Sciatic nerve (tissue), 2 donors: ENCODE measurements around the gene OPTC. TPM values are rescaled to one million over a fixed set of nuclear protein-coding genes. Genes with fewer than 3 reads are reported as not detected.

Source experiments
- ATAC-seq: fragments of 200-7000 bp; cut with Tn5 transposase; one replicate; pipeline ENCODE4 v1.9.1; 2020; ENCODE audit warnings: mild to moderate bottlenecking, moderate library complexity
- DNase-seq: peaks from one replicate; pipeline ENCODE4 v3.0.0-alpha.2; 2020; ENCODE audit warnings: low spot score
- intact Hi-C: fragments of 100-400 bp; cut with DNase I; formaldehyde crosslinking; loops from one replicate; pipeline ENCODE4 v1.14.2; 2022
- total RNA-seq: library from RNA; stranded (reverse); fragmentation: NEBNext Ultra II Directional; extraction: Animal tissue kit (Norgen Biotek cat#: 25700); gene quantifications from one replicate; pipeline ENCODE4 v1.2.1, GENCODE V29; 2021
- donor health status: DM: no; HTN: no; CAD: no.
- donor health status: DM: no; HTN: no; CAD: no.

The OPTC gene
- total RNA-seq, 1 donor from 2014 or later = not detected

- ATAC-seq (peak; percentile 57), DNase-seq (no peak)
- intact Hi-C loops = loop anchor here (5.0 to 10.0 kb wide), 2 partner anchors 138 to 205 kb away; no protein-coding TSS in a partner anchor
Measured at GRCh38 chr1:203480084-203480483, 13.9 kb upstream of the OPTC start.

- DNase-seq (peak; percentile 87), ATAC-seq (peak; percentile 57)
- intact Hi-C loops = loop anchor here (5.0 to 10.0 kb wide), 2 partner anchors 138 to 206 kb away; no protein-coding TSS in a partner anchor
Measured at GRCh38 chr1:203480525-203481084, 13.3 kb upstream of the OPTC start.

- intact Hi-C loops = loop anchor here (5.0 to 10.0 kb wide), 2 partner anchors 139 to 206 kb away; no protein-coding TSS in a partner anchor
- ATAC-seq = no peak
Measured at GRCh38 chr1:203481196-203481595, 12.8 kb upstream of the OPTC start.

GRCh38 chr1:203486618-203487370 is 7.2 kb upstream of the OPTC start:
- ATAC-seq = no peak
- peak; percentile 68 for DNase-seq
- intact Hi-C loops = loop anchor here (10.0 kb wide), 1 partner anchor 212 kb away; no protein-coding TSS in a partner anchor

More at GRCh38 chr1:203481196-203481595, 12.8 kb upstream of the OPTC start:
- DNase-seq = no peak

- intact Hi-C loops = loop anchor here (10.0 kb wide), 1 partner anchor 214 kb away; no protein-coding TSS in a partner anchor
- ATAC-seq = no peak
- peak; percentile 76 for DNase-seq
Measured at GRCh38 chr1:203488539-203488938, 5.4 kb upstream of the OPTC start.

GRCh38 chr1:203490607-203491006 is 3.3 kb upstream of the OPTC start:
- intact Hi-C loops = no loop called here
- no peak for ATAC-seq
- DNase-seq = no peak

GRCh38 chr1:203491664-203492063 is 2.3 kb upstream of the OPTC start:
- intact Hi-C loops = no loop called here
- no peak for ATAC-seq
- DNase-seq = no peak

GRCh38 chr1:203492082-203492747 is 1.7 kb upstream of the OPTC start:
- intact Hi-C loops = no loop called here
- ATAC-seq (no peak), DNase-seq (no peak)

- intact Hi-C loops = no loop called here
- ATAC-seq (no peak), DNase-seq (no peak)
Measured at GRCh38 chr1:203492748-203493130, 1.2 kb upstream of the OPTC start.

GRCh38 chr1:203495845-203496244 is 1.9 kb downstream of the OPTC start:
- ATAC-seq (no peak), DNase-seq (no peak)
- intact Hi-C loops = no loop called here

GRCh38 chr1:203497269-203497777 is 3.4 kb downstream of the OPTC start:
- ATAC-seq = no peak
- intact Hi-C loops = no loop called here
- DNase-seq = no peak

GRCh38 chr1:203499643-203500278 is 5.8 kb downstream of the OPTC start:
- ATAC-seq = no peak
- DNase-seq = no peak
- intact Hi-C loops = loop anchor here (10.0 kb wide), 1 partner anchor 125 kb away; the partner anchor contains the start of gene ATP2B4

- ATAC-seq = no peak
- no peak for DNase-seq
- intact Hi-C loops = loop anchor here (10.0 kb wide), 1 partner anchor 125 kb away; the partner anchor contains the start of gene ATP2B4
Measured at GRCh38 chr1:203500279-203500678, 6.3 kb downstream of the OPTC start.

GRCh38 chr1:203503836-203504235 is 9.9 kb downstream of the OPTC start:
- intact Hi-C loops = loop anchor here (10.0 kb wide), 1 partner anchor 121 kb away; the partner anchor contains the start of gene ATP2B4
- ATAC-seq = no peak

GRCh38 chr1:203504400-203505250 is 10.7 kb downstream of the OPTC start:
- intact Hi-C loops = loop anchor here (5.0 to 10.0 kb wide), 2 partner anchors 120 to 198 kb away; partner anchors contain the start of gene ATP2B4
- DNase-seq (peak; percentile 92), ATAC-seq (peak; percentile 68)

More at GRCh38 chr1:203503836-203504235, 9.9 kb downstream of the OPTC start:
- DNase-seq = no peak

GRCh38 chr1:203505526-203506204 is 11.7 kb downstream of the OPTC start:
- intact Hi-C loops = loop anchor here (5.0 to 10.0 kb wide), 2 partner anchors 119 to 197 kb away; partner anchors contain the start of gene ATP2B4
- DNase-seq (no peak), ATAC-seq (no peak)
